ENCODE results near the gene CSTPP1. TPM values are rescaled to one million over a fixed set of nuclear protein-coding genes. Genes with fewer than 3 reads are reported as not detected.

Gene CSTPP1
- total and polyA plus RNA-seq, 3 donors from 2014 or later: 39.0 to 70.0 (median 44.9) TPM

DNA sequence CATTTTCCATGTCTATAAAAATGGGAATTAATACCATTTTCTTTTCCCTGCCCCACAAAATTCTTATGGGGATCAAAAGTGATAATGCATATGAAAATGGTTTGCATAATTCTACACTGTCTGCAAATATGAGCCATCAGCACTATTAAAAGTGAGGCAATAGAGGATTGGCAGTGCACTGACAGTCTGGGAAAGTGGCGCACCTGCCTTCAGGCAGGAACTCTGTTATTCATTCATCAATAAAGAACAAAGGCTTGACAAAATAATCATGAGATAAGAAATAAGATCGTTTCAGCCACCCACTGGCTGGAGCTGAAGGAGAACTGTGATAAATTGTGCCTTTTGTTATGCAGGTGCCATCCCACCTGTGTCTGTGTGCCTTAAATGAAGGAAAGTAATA is 190.7 kb downstream of the CSTPP1 start:
- DNase-seq: no peak
- WGBS, 2 donors: 72 to 78% methylated on average over 2 of the region's 2 CpGs
- no peaks in the 10 kb centered on the region for H3K4me1 ChIP-seq
- no peaks in the 10 kb centered on the region for H3K27me3 ChIP-seq
- no peak overlapping the region for H3K27ac ChIP-seq
- TF ChIP-seq, protein P1, sequence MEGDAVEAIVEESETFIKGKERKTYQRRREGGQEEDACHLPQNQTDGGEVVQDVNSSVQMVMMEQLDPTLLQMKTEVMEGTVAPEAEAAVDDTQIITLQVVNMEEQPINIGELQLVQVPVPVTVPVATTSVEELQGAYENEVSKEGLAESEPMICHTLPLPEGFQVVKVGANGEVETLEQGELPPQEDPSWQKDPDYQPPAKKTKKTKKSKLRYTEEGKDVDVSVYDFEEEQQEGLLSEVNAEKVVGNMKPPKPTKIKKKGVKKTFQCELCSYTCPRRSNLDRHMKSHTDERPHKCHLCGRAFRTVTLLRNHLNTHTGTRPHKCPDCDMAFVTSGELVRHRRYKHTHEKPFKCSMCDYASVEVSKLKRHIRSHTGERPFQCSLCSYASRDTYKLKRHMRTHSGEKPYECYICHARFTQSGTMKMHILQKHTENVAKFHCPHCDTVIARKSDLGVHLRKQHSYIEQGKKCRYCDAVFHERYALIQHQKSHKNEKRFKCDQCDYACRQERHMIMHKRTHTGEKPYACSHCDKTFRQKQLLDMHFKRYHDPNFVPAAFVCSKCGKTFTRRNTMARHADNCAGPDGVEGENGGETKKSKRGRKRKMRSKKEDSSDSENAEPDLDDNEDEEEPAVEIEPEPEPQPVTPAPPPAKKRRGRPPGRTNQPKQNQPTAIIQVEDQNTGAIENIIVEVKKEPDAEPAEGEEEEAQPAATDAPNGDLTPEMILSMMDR (IDR thresholded peaks at IDR 0.05): no peak
- no peak for TF ChIP-seq POLR2A (IDR thresholded peaks at IDR 0.05)
- no peaks in the 10 kb centered on the region for H3K36me3 ChIP-seq (ENCODE audit: low read depth, missing control alignments)
- intact Hi-C loops (cut with DNase I; ENCODE audit: low total_unique reads): no loop called here
- H3K9me3 ChIP-seq: no peaks in the 10 kb centered on the region
- no peak overlapping the region for H3K4me3 ChIP-seq

DNA sequence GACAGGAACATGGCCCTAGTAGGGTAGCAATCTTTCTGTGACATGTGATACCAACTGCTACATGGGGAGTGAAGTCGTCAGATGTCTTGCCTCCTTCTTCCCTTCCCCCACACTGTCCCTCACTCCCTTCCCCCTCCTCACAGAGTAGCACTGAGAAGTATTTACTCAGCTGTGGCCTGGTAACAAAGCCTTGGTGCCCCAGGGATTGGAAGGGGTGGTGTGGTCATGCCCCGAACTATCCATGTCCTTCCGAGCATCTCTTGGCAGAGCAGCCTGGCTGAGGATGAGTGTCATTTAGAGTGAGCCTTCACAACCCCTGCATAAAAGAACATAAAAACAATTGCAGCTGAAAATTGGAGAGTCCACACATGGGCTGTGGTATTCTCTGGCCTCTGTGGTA is 194.0 kb downstream of the CSTPP1 start:
- WGBS, 2 donors: 51 to 64% methylated on average over 3 of the region's 3 CpGs
- no peak overlapping the region for H3K27ac ChIP-seq
- TF ChIP-seq POLR2A (IDR thresholded peaks at IDR 0.05): no peak

DNA sequence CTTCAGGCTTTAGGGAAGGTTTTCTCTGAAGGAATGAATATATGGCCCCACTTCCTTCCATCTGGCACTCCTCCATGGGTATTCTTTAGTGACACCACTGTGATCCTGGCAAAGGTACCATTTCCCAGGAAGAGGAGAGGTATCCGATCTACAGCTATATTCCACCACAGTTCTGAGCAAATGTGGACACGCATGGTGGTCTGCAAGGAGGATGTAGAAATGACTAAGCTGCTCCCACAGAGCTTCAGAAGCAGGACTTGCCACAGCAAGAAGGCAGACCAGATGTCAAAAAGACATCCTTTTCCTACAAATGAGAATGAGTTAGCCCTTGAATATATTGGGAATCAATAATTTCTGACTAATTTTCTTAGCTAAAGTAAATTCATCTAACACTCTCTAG is 194.6 kb downstream of the CSTPP1 start:
- intact Hi-C loops (cut with DNase I; ENCODE audit: low total_unique reads): no loop called here
- DNase-seq: no peak
- Histone ChIP-seq H3K4me1 (no peaks in the 10 kb centered on the region), H3K4me3 (no peak overlapping the region), H3K36me3 (ENCODE audit: low read depth, missing control alignments) (no peaks in the 10 kb centered on the region), H3K27ac (no peak overlapping the region), H3K9me3 (no peaks in the 10 kb centered on the region), H3K27me3 (no peaks in the 10 kb centered on the region)
- no peak for TF ChIP-seq POLR2A (IDR thresholded peaks at IDR 0.05)
- TF ChIP-seq, protein P1 (IDR thresholded peaks at IDR 0.05): no peak
- WGBS, 2 donors: 91 to 96% methylated on average over 2 of the region's 2 CpGs

More for the DNA sequence above, 194.0 kb downstream of the CSTPP1 start:
- H3K9me3 ChIP-seq: no peaks in the 10 kb centered on the region
- DNase-seq: no peak
- H3K27me3 ChIP-seq: no peaks in the 10 kb centered on the region
- no peak overlapping the region for H3K4me3 ChIP-seq
- intact Hi-C loops (cut with DNase I; ENCODE audit: low total_unique reads): no loop called here
- no peaks in the 10 kb centered on the region for H3K36me3 ChIP-seq (ENCODE audit: low read depth, missing control alignments)
- H3K4me1 ChIP-seq: no peaks in the 10 kb centered on the region

DNA sequence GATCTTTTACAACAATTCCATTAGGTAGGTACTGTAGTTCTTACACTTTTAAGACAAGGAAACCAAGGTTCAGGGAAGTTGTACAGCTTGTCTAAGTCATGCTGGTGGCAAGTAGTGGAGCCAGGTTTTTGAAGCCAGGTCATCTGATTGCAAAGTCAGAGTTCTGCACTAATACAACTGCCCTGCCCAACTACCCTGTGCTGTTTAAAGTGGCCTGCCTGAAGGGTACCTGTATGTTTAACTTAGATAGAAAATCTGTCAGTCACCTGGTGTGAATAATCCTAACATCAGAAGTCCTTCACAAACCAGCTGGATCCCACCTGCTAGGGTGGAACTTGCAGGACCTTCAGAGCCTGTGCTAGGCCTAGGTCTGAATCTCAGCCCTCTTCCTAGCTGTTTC is 195.9 kb downstream of the CSTPP1 start:
- no peak for DNase-seq
- H3K4me3 ChIP-seq: no peak overlapping the region

DNA sequence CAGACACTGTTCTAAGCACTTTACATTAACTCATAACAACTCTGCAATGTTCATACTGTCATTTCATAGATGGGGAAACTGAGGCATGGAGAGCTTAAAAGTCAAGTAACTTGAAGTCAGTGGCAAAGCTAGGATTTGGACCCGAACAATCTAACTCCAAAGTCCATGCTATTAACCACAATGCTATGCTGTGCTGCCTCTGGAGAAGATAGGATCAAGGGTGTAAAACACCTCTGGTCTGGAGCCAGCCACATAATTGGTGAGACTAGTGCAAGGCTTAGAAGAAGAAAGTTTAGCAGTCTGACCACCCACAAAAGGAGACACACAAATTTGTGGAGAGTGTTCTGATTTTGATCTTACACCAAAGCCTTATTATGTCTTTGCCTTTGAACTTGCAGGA is 196.4 kb downstream of the CSTPP1 start:
- H3K4me3 ChIP-seq: no peak overlapping the region
- intact Hi-C loops (cut with DNase I; ENCODE audit: low total_unique reads): no loop called here
- H3K9me3 ChIP-seq: no peaks in the 10 kb centered on the region
- H3K27me3 ChIP-seq: no peaks in the 10 kb centered on the region
- 86 to 92% methylated on average over 1 of the region's 1 CpG for WGBS, 2 donors
- no peak for DNase-seq
- TF ChIP-seq, protein P1 (IDR thresholded peaks at IDR 0.05): no peak
- TF ChIP-seq POLR2A (IDR thresholded peaks at IDR 0.05): no peak
- no peaks in the 10 kb centered on the region for H3K36me3 ChIP-seq (ENCODE audit: low read depth, missing control alignments)
- no peaks in the 10 kb centered on the region for H3K4me1 ChIP-seq
- H3K27ac ChIP-seq: no peak overlapping the region

More for the DNA sequence above, 195.9 kb downstream of the CSTPP1 start:
- no peaks in the 10 kb centered on the region for H3K4me1 ChIP-seq
- no peaks in the 10 kb centered on the region for H3K36me3 ChIP-seq (ENCODE audit: low read depth, missing control alignments)
- intact Hi-C loops (cut with DNase I; ENCODE audit: low total_unique reads): no loop called here
- no peaks in the 10 kb centered on the region for H3K27me3 ChIP-seq
- TF ChIP-seq POLR2A (IDR thresholded peaks at IDR 0.05): no peak
- TF ChIP-seq, protein P1 (IDR thresholded peaks at IDR 0.05): no peak
- no peak overlapping the region for H3K27ac ChIP-seq
- H3K9me3 ChIP-seq: no peaks in the 10 kb centered on the region
